Hypothalamus (tissue), 51 donors: ENCODE measurements around the gene STAT1.
"Not testable (repeated sequence)": the region's sequence is repeated elsewhere in the genome, so short reads cannot be mapped to it uniquely, and the experiment has no call there.

Source experiments
- DNase-seq, 51 donors: peaks; one replicate each; lab custom pipeline; 2025; lab: John Stamatoyannopoulos, UW

Gene STAT1

GRCh38 chr2:190965580-190966222, 48.3 kb downstream of the STAT1 start:
- peak in 1 of 51 donors; percentile 7 for DNase-seq

GRCh38 chr2:190964170-190964795, 49.7 kb downstream of the STAT1 start:
- DNase-seq, result no peak

- DNase-seq, result no peak
These were observed 50.9 kb downstream of the STAT1 start for GRCh38 chr2:190963088-190963487.

GRCh38 chr2:190961918-190962487, 52.0 kb downstream of the STAT1 start:
- no peak for DNase-seq

- DNase-seq, result not testable (repeated sequence)
These were observed 52.9 kb downstream of the STAT1 start for GRCh38 chr2:190961117-190961516.

- no peak for DNase-seq
These were observed 53.8 kb downstream of the STAT1 start for GRCh38 chr2:190959911-190960788.

- no peak for DNase-seq
These were observed 60.7 kb downstream of the STAT1 start for GRCh38 chr2:190953257-190953656.

GRCh38 chr2:190950566-190950991, 63.4 kb downstream of the STAT1 start:
- DNase-seq, result no peak

- no peak for DNase-seq
These were observed 65.3 kb downstream of the STAT1 start for GRCh38 chr2:190948671-190949070.

- DNase-seq, result no peak
These were observed 66.2 kb downstream of the STAT1 start for GRCh38 chr2:190947711-190948251.

GRCh38 chr2:190947141-190947540, 66.8 kb downstream of the STAT1 start:
- no peak for DNase-seq

GRCh38 chr2:190943706-190944105, 70.3 kb downstream of the STAT1 start:
- no peak for DNase-seq

- DNase-seq, result no peak
These were observed 71.3 kb downstream of the STAT1 start for GRCh38 chr2:190942697-190943096.

GRCh38 chr2:190941571-190941970, 72.4 kb downstream of the STAT1 start:
- DNase-seq, result no peak

- DNase-seq, result no peak
These were observed 73.5 kb downstream of the STAT1 start for GRCh38 chr2:190940454-190940853.

GRCh38 chr2:190938771-190939335, 75.1 kb downstream of the STAT1 start:
- no peak for DNase-seq

- no peak for DNase-seq
These were observed 78.9 kb downstream of the STAT1 start for GRCh38 chr2:190935054-190935453.

- no peak for DNase-seq
These were observed 80.6 kb downstream of the STAT1 start for GRCh38 chr2:190933361-190933760.

GRCh38 chr2:190932514-190932913, 81.5 kb downstream of the STAT1 start:
- DNase-seq, result no peak

GRCh38 chr2:190930411-190930810, 83.6 kb downstream of the STAT1 start:
- no peak for DNase-seq

GRCh38 chr2:190929919-190930318, 84.1 kb downstream of the STAT1 start:
- no peak for DNase-seq
